Endothelial cell of umbilical vein (primary cell): Measurements from ENCODE around the gene BRSK1. TPM values are rescaled to one million over a fixed set of nuclear protein-coding genes. Genes with fewer than 3 reads are reported as not detected.
"Not testable (repeated sequence)": the region's sequence is repeated elsewhere in the genome, so short reads cannot be mapped to it uniquely, and the experiment has no call there.

ENCODE experiments used
- BruUV-seq: library from RNA; stranded (reverse); fragments of 400-500 nt; replicated peaks from 2 replicates; lab custom pipeline; 2021; lab: Mats Ljungman, UMichigan
- CTCF ChIA-PET: fragments of 300-600, 350-600 bp; sonication (Branson Sonifier 250); formaldehyde crosslinking; loops from one replicate; lab custom pipeline; 2021; ENCODE audit warnings: antibody characterized with exemption, inconsistent platforms; lab: Charles Lee
- POLR2A ChIA-PET: fragments of 300-600, 350-600 bp; sonication (Branson Sonifier 250); formaldehyde crosslinking; loops from one replicate; lab custom pipeline; 2021; ENCODE audit warnings: antibody characterized with exemption, inconsistent platforms; lab: Charles Lee
- DNase-seq: peaks from one replicate; pipeline ENCODE4 v3.0.0-alpha.2; 2011; ENCODE audit warnings: low read depth, low spot score
- FAIRE-seq: peaks from 2 replicates; lab custom pipeline; 2011; peaks lifted over from hg19 to GRCh38; lab: Jason Lieb, UNC
- H2AFZ ChIP-seq: 2 replicates; pipeline ENCODE4 v1.6.0; 2012; ENCODE audit warnings: low read depth, low read length, control low read depth, inconsistent platforms
- H3K27ac ChIP-seq: 2 replicates; pipeline ENCODE4 v1.5.1; 2011; ENCODE audit warnings: low read depth, mild to moderate bottlenecking, control low read depth, low read length, moderate library complexity; ENCODE audit not compliant: insufficient read depth
- H3K27me3 ChIP-seq, 2 experiments: 2 replicates each; pipeline versions ENCODE4 v1.6.0 to v1.6.1; 2011; ENCODE audit warnings: low read length in 2 of 2, mixed read lengths in 1 of 2; ENCODE audit not compliant: control insufficient read depth in 2 of 2, insufficient read depth in 2 of 2
- H3K36me3 ChIP-seq, 2 experiments: 2 replicates in 1 of 2; 3 replicates in 1 of 2; pipeline ENCODE4 v1.5.1; 2011; ENCODE audit warnings: low read length in 2 of 2, mild to moderate bottlenecking in 1 of 2, moderate library complexity in 1 of 2; ENCODE audit not compliant: control insufficient read depth in 2 of 2, insufficient read depth in 2 of 2; ENCODE audit errors: extremely low read depth in 1 of 2
- H3K4me1 ChIP-seq: 3 replicates; pipeline ENCODE4 v1.5.1; 2011; ENCODE audit warnings: mild to moderate bottlenecking, low read length; ENCODE audit not compliant: control insufficient read depth, insufficient read depth; ENCODE audit errors: extremely low read depth
- H3K4me2 ChIP-seq: 2 replicates; pipeline ENCODE4 v1.6.1; 2011; ENCODE audit warnings: low read length, control low read depth, mixed read lengths; ENCODE audit not compliant: insufficient read depth
- H3K4me3 ChIP-seq, 3 experiments: fragments of 200-600 bp in 1 of 3; sonication (generic), shearing (Covaris generic) in 1 of 3; replicated peaks in 1 of 3; 2 replicates each; pipeline ENCODE4 v1.5.1; 2011 to 2016; ENCODE audit warnings: control low read depth in 3 of 3, low read length in 3 of 3, mild to moderate bottlenecking in 2 of 3, inconsistent platforms in 1 of 3, low read depth in 1 of 3, moderate library complexity in 1 of 3; ENCODE audit not compliant: insufficient read depth in 1 of 3
- H3K79me2 ChIP-seq: 2 replicates; pipeline ENCODE4 v1.6.0; 2012; ENCODE audit warnings: low read length, inconsistent platforms; ENCODE audit not compliant: control insufficient read depth, insufficient read depth
- H3K9ac ChIP-seq: replicated peaks from 2 replicates; pipeline ENCODE3; 2011; ENCODE audit warnings: low read length, control low read depth; ENCODE audit not compliant: insufficient read depth; ENCODE audit errors: extremely low read depth
- H3K9me1 ChIP-seq: replicated peaks from 3 replicates; pipeline ENCODE4 v1.6.0; 2011; ENCODE audit warnings: mild to moderate bottlenecking, low read length; ENCODE audit not compliant: control insufficient read depth, insufficient read depth; ENCODE audit errors: extremely low read depth
- H3K9me3 ChIP-seq: replicated peaks from 2 replicates; pipeline ENCODE4 v1.5.1; 2012; ENCODE audit warnings: low read length, inconsistent platforms; ENCODE audit not compliant: control insufficient read depth, insufficient read depth
- H4K20me1 ChIP-seq: replicated peaks from 2 replicates; pipeline ENCODE3; 2011; ENCODE audit warnings: mild to moderate bottlenecking, low read length; ENCODE audit not compliant: control insufficient read depth, insufficient read depth; ENCODE audit errors: extremely low read depth
- dilution Hi-C: fragments of 300-500 bp; cut with MboI; formaldehyde crosslinking; loops from one replicate; pipeline ENCODE4 v1.15.0; 2019; ENCODE audit warnings: low sequenced_read_pairs; ENCODE audit not compliant: extremely low pct_ligation_motif_present
- intact Hi-C: fragments of 100-400 bp; cut with micrococcal nuclease; formaldehyde crosslinking; loops from one replicate; pipeline ENCODE4 v1.10.0; 2022
- polyA plus RNA-seq, 4 experiments: library from polyadenylated mRNA; depleted of rRNA in 3 of 4; stranded (reverse) in 3 of 4; unstranded in 1 of 4; fragments of >200 nt; gene quantifications; 2 replicates each; pipeline versions ENCODE4 v1.2.1 to v1.2.3, GENCODE V29; 2011 to 2012; ENCODE audit warnings: missing spikeins in 1 of 4
- total RNA-seq: library from RNA; stranded (reverse); gene quantifications from 2 replicates; pipeline ENCODE4 v1.2.3, GENCODE V29; 2021

The BRSK1 gene
- total and polyA plus RNA-seq, 2 donors (not counting 3 experiments of a cell fraction or from before 2014, with no cell fraction given) = 0.33 to 0.44 TPM

DNA sequence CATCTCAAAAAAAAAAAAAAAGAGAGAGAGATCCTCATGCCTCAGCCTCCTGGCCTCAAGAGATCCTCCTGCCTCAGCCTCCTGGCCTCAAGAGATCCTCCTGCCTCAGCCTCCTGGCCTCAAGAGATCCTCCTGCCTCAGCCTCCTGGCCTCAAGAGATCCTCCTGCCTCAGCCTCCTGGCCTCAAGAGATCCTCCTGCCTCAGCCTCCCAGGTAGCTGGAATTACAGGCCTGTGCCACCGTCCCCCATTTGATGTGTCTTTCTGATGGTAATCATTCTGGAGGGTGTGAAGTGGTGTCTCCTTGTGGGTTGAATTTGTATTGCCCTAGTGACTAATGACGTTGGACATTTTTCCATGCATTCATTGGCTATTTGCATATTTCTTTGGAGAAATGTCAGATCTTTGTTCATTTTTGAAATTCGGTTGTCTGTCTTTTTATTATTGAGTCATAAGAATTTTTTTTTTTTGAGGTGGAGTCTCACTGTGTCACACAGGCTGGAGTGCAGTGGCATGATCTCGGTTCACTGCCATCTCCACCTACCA lies 45.0 kb downstream of the BRSK1 start:
- H3K9me3 ChIP-seq, H3K27me3 ChIP-seq, H3K79me2 ChIP-seq, POLR2A ChIA-PET, BruUV-seq, H3K4me2 ChIP-seq, FAIRE-seq, H3K36me3 ChIP-seq, CTCF ChIA-PET, H3K4me1 ChIP-seq, dilution Hi-C loops, DNase-seq, H3K9ac ChIP-seq, H4K20me1 ChIP-seq, H2AFZ ChIP-seq, H3K4me3 ChIP-seq, intact Hi-C loops, H3K9me1 ChIP-seq, H3K27ac ChIP-seq: not testable (repeated sequence)

DNA sequence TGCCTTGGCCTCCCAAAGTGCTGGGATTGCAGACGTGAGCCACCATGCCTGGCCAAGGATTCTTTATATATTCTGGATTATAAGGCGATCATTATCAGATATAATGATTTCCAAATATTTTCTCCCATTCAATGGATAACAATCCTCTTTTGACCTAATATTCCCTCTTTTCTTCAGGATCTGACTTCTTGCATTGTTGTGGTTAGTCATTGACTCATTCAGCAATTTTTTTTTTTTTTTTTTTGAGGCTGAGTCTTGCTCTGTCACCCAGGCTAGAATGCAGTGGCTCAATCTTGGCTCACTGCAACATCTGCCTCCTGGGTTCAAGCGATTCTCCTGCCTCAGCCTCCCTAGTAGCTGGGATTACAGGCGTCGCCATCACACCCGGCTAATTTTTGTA lies 46.0 kb downstream of the BRSK1 start:
- H3K4me3 ChIP-seq, H3K9me3 ChIP-seq, H2AFZ ChIP-seq, POLR2A ChIA-PET, H3K4me1 ChIP-seq, H4K20me1 ChIP-seq, DNase-seq, H3K9me1 ChIP-seq, CTCF ChIA-PET, H3K36me3 ChIP-seq, H3K4me2 ChIP-seq, BruUV-seq, H3K79me2 ChIP-seq, H3K27me3 ChIP-seq, H3K27ac ChIP-seq, FAIRE-seq, H3K9ac ChIP-seq, dilution Hi-C loops: not testable (repeated sequence)
- intact Hi-C loops = loop anchor here (10.0 kb wide), 1 partner anchor 325 kb away; the partner anchor contains the start of gene U2AF2
